ENCODE measurements around the gene RXFP1.
"Not testable (repeated sequence)": the region's sequence is repeated elsewhere in the genome, so short reads cannot be mapped to it uniquely, and the experiment has no call there.

The RXFP1 gene

DNA sequence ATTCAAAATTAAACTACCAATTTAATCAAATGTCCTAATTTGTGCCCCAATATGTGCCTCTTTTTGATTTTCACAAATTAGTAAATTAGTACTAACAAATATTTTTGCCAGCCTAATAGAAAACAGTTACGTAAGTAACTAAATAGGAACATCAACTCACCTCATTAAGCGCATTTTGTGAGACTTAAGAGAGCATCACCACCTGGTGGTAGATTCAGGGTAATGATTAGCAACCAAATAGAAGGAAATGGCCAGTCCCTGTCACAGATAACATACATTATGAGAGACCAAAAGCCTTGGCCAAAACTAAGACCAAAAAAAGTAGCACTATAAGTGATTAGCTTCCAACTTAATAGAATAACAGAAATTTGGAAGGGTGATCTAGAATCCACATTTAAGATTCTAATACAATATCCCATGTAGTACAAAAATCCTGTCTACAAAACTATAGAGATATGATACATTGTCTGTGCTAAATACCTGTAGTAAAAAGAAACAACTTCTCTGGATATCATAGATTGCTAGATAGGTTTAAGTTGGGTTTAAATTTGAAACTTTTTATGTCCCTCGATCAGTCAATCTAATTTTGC lies 103.3 kb downstream of the RXFP1 start:
- H3K9ac ChIP-seq (ENCODE audit: low read length), result no peak overlapping the region
- no peaks in the 10 kb centered on the region for H3K4me1 ChIP-seq (ENCODE audit: control insufficient read depth, insufficient read depth, low read length)
- H3K9me3 ChIP-seq (ENCODE audit: control insufficient read depth, low read length), result no peaks in the 10 kb centered on the region
- no peak overlapping the region for H3K4me3 ChIP-seq (ENCODE audit: low read length)
- no peaks in the 10 kb centered on the region for H3K36me3 ChIP-seq (ENCODE audit: control insufficient read depth, insufficient read depth, low read length)
- no peaks in the 10 kb centered on the region for H3K27me3 ChIP-seq (ENCODE audit: control insufficient read depth, insufficient read depth, low read length)

DNA sequence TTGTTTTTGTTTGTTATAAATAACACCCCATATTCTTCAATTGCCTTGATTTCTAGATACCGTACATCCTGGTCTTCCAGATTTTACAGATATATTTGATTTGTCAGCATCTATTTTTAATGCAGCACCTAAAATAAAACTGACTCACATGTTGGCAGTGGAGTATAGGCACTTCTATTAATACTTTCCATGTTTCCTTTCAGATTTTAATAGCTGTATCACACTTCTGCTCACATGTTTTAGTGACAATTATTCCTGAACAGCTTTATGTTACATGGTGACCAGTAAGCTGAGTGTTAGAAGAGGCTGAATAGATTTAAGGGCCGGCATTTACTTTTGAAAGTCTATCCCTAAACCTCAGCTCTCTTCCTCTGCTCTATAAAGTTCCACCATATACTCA lies 103.9 kb downstream of the RXFP1 start:
- H3K4me3 ChIP-seq (ENCODE audit: low read length), result no peak overlapping the region
- H3K9ac ChIP-seq (ENCODE audit: low read length), result no peak overlapping the region
- H3K36me3 ChIP-seq (ENCODE audit: control insufficient read depth, insufficient read depth, low read length), result no peaks in the 10 kb centered on the region
- H3K9me3 ChIP-seq (ENCODE audit: control insufficient read depth, low read length), result no peaks in the 10 kb centered on the region
- no peaks in the 10 kb centered on the region for H3K27me3 ChIP-seq (ENCODE audit: control insufficient read depth, insufficient read depth, low read length)
- no peaks in the 10 kb centered on the region for H3K4me1 ChIP-seq (ENCODE audit: control insufficient read depth, insufficient read depth, low read length)

DNA sequence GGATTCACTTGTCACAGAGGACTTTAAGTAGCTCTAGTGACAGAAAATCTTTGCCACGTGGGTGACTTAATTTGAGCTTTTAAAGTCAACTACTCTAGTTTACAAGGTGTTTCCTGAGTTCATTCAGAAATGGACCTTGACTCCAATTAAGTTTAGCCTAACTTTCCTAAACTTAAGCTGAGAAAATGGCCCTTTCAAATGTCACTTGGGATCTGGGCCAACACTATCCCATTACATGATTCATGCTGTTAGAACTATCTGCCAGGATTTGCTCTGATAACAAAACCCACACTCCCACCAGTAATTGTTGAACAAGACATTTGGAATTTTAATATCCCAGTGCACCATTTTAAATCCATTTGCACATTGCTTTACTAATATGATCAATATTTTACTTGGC lies 109.2 kb downstream of the RXFP1 start:
- H3K9ac ChIP-seq (ENCODE audit: low read length), result no peak overlapping the region
- no peaks in the 10 kb centered on the region for H3K4me1 ChIP-seq (ENCODE audit: control insufficient read depth, insufficient read depth, low read length)
- H3K9me3 ChIP-seq (ENCODE audit: control insufficient read depth, low read length), result no peaks in the 10 kb centered on the region
- H3K4me3 ChIP-seq (ENCODE audit: low read length), result no peak overlapping the region
- no peaks in the 10 kb centered on the region for H3K27me3 ChIP-seq (ENCODE audit: control insufficient read depth, insufficient read depth, low read length)
- no peaks in the 10 kb centered on the region for H3K36me3 ChIP-seq (ENCODE audit: control insufficient read depth, insufficient read depth, low read length)

DNA sequence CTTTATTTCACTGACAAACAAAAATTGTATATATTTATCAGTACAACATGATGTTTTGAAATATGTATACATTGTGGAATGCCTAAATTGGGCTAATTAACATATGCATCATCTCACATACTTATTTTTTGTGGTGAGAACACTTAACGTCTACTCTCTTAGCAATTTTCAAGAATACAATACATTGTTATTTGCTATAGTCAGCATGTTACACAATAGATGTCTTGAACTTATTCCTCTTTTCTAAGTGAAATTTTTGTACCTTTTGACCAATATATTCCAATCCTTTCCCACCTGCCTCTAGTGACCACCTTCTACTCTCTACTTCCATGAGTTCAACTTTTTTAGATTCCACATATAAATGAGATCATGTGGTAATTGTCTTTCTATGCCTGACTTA lies 114.9 kb downstream of the RXFP1 start:
- Histone ChIP-seq H3K27me3 (ENCODE audit: control insufficient read depth, insufficient read depth, low read length) (no peaks in the 10 kb centered on the region), H3K4me3 (ENCODE audit: low read length) (no peak overlapping the region), H3K9ac (ENCODE audit: low read length) (no peak overlapping the region), H3K9me3 (ENCODE audit: control insufficient read depth, low read length) (no peaks in the 10 kb centered on the region), H3K4me1 (ENCODE audit: control insufficient read depth, insufficient read depth, low read length) (no peaks in the 10 kb centered on the region), H3K36me3 (ENCODE audit: control insufficient read depth, insufficient read depth, low read length) (no peaks in the 10 kb centered on the region)

DNA sequence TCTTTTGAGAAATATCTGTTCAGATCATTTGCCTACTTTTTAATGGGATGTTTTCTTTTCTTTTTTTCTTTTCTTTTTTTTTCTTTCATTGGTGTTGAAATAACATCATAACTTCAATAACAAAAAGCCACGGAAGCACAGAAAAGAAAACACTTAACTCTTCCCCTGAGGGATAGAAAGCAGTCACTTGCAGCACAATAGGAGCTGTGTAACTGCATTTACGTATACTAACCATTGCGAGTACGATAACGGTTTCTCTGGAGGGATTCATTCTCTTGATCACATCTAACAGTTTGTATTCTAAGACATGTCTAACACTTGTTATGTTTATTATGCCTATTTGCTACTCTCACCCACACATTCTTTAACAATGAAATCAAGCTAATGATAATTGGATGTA lies 122.7 kb downstream of the RXFP1 start:
- Histone ChIP-seq H3K9me3 (ENCODE audit: control insufficient read depth, low read length) (no peaks in the 10 kb centered on the region), H3K4me3 (ENCODE audit: low read length) (no peak overlapping the region), H3K36me3 (ENCODE audit: control insufficient read depth, insufficient read depth, low read length) (no peaks in the 10 kb centered on the region), H3K9ac (ENCODE audit: low read length) (no peak overlapping the region), H3K4me1 (ENCODE audit: control insufficient read depth, insufficient read depth, low read length) (no peaks in the 10 kb centered on the region), H3K27me3 (ENCODE audit: control insufficient read depth, insufficient read depth, low read length) (no peaks in the 10 kb centered on the region)

DNA sequence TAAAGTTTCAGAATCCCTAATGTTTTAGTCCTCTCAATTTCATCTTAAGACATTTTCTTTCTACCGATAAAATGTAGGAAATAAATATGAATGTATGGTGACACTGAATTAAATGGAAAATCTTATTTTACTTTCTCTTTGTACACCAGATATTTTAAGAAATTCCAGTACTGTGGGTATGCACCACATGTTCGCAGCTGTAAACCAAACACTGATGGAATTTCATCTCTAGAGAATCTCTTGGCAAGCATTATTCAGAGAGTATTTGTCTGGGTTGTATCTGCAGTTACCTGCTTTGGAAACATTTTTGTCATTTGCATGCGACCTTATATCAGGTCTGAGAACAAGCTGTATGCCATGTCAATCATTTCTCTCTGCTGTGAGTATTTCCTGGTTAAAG lies 123.1 kb downstream of the RXFP1 start:
- H3K9ac ChIP-seq (ENCODE audit: low read length), result no peak overlapping the region
- no peaks in the 10 kb centered on the region for H3K4me1 ChIP-seq (ENCODE audit: control insufficient read depth, insufficient read depth, low read length)
- H3K36me3 ChIP-seq (ENCODE audit: control insufficient read depth, insufficient read depth, low read length), result no peaks in the 10 kb centered on the region
- H3K4me3 ChIP-seq (ENCODE audit: low read length), result no peak overlapping the region
- no peaks in the 10 kb centered on the region for H3K9me3 ChIP-seq (ENCODE audit: control insufficient read depth, low read length)
- H3K27me3 ChIP-seq (ENCODE audit: control insufficient read depth, insufficient read depth, low read length), result no peaks in the 10 kb centered on the region

DNA sequence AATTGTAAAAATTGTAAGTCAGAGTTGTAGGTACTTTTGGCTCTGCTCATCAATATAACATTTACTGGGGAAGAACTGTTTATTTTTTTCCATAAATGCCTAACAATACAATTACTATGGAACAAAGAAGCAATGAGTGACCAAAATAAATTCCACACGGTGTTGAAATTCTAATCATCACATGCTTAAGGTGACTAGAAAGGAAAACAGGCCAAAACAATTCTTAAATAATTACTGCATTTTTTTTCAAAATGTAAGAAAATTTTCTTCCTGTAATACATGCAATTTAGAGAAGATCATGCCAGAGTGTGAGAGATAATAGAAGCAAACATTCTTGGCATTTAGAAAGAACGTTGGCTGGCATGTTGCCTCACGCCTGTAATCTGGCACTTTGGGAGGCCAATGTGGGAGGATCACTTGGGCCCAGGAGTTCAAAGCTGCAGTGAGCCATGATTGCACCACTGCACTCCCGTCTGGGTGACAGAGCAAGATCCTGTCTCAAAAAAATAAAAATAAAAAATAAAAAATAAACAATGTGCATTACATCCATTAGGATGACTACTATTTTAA lies 127.5 kb downstream of the RXFP1 start:
- Histone ChIP-seq H3K36me3 (ENCODE audit: control insufficient read depth, insufficient read depth, low read length) (no peaks in the 10 kb centered on the region), H3K9me3 (ENCODE audit: control insufficient read depth, low read length) (no peaks in the 10 kb centered on the region), H3K27me3 (ENCODE audit: control insufficient read depth, insufficient read depth, low read length) (no peaks in the 10 kb centered on the region), H3K9ac (ENCODE audit: low read length) (no peak overlapping the region), H3K4me3 (ENCODE audit: low read length) (no peak overlapping the region), H3K4me1 (ENCODE audit: control insufficient read depth, insufficient read depth, low read length) (no peaks in the 10 kb centered on the region)

DNA sequence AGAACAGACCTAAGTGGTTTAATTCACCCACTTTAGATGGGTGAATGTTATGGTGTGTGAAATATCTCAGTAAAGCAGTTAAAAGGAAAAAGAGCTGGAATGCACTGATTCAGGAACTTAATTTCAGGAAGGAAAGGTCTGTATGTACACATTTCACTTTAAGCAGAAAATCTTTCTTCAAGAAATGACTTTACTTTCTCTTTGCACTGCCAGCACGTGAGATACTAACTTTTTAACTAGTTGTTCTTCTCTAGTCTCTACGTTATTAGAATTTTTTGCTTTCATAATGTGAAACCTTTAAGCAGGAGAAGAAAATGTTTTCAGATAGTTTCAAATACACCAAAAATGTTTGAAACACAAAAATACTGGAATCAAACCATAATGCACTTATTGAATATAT lies 131.2 kb downstream of the RXFP1 start:
- Histone ChIP-seq H3K36me3 (ENCODE audit: control insufficient read depth, insufficient read depth, low read length) (no peaks in the 10 kb centered on the region), H3K27me3 (ENCODE audit: control insufficient read depth, insufficient read depth, low read length) (no peaks in the 10 kb centered on the region), H3K4me1 (ENCODE audit: control insufficient read depth, insufficient read depth, low read length) (no peaks in the 10 kb centered on the region), H3K4me3 (ENCODE audit: low read length) (no peak overlapping the region), H3K9ac (ENCODE audit: low read length) (no peak overlapping the region), H3K9me3 (ENCODE audit: control insufficient read depth, low read length) (no peaks in the 10 kb centered on the region)

DNA sequence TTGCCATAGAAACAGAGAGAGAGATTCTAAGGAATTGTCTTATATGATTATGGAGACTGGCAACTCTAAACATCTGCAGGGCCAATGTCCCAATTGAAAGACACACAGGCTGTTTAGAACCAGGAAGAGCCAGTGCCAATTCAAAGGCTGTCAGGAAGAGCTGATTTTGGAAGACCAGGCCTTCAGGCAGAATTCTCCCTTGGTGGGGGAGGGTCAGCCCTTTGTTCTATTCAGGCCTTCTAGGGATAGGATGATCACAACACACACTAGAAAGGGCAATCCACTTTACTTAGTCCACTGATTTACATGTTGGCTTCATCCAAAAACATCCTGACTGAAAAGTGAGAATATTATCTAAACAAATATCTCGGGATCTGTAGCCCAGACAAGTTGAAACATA lies 134.8 kb downstream of the RXFP1 start:
- H3K36me3 ChIP-seq (ENCODE audit: control insufficient read depth, insufficient read depth, low read length), result no peaks in the 10 kb centered on the region
- no peak overlapping the region for H3K4me3 ChIP-seq (ENCODE audit: low read length)
- no peaks in the 10 kb centered on the region for H3K4me1 ChIP-seq (ENCODE audit: control insufficient read depth, insufficient read depth, low read length)
- no peaks in the 10 kb centered on the region for H3K9me3 ChIP-seq (ENCODE audit: control insufficient read depth, low read length)
- no peaks in the 10 kb centered on the region for H3K27me3 ChIP-seq (ENCODE audit: control insufficient read depth, insufficient read depth, low read length)
- H3K9ac ChIP-seq (ENCODE audit: low read length), result no peak overlapping the region

DNA sequence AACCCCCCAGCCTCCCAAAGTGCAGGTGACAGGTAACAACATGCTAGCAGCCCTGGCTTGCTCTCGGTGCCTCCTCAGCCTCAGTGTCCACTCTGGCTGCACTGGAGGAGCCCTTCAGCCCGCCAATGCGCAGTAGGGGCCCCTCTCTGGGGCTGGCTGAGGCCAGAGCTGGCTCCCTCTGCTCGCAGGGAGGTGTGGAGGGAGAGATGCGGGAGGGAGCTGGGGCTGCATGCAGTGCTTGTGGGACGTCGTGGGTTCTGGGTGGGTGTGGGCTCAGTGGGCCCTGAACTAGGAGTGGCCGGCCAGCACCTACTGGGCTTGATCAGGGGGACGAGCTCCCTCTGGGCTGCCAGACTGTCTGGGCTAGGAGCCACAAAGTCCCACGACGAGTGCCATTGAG lies 135.6 kb downstream of the RXFP1 start:
- no peaks in the 10 kb centered on the region for H3K4me1 ChIP-seq (ENCODE audit: control insufficient read depth, insufficient read depth, low read length)
- no peak overlapping the region for H3K9ac ChIP-seq (ENCODE audit: low read length)
- H3K36me3 ChIP-seq (ENCODE audit: control insufficient read depth, insufficient read depth, low read length), result no peaks in the 10 kb centered on the region
- no peaks in the 10 kb centered on the region for H3K9me3 ChIP-seq (ENCODE audit: control insufficient read depth, low read length)
- no peak overlapping the region for H3K4me3 ChIP-seq (ENCODE audit: low read length)
- no peaks in the 10 kb centered on the region for H3K27me3 ChIP-seq (ENCODE audit: control insufficient read depth, insufficient read depth, low read length)

DNA sequence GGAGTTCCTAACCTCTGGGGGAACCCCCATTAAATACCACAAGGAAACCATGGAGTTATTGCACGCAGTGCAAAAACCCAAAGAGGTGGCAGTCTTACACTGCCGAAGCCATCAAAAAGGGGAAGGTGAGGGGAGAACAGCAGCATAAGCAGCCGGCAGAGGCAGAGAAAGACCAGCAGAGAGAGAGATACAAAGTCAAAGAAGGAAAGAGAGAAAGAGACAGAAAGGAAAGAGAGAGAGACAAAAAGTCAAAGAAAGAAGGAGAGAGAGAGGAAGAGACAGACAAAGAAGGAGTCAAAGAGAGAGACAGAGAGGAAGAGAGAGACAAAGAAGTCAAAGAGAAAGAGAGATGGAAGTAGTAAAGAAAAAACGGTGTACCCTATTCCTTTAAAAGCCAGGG lies 141.6 kb downstream of the RXFP1 start:
- H3K27me3 ChIP-seq (ENCODE audit: control insufficient read depth, insufficient read depth, low read length); H3K4me3 ChIP-seq (ENCODE audit: low read length); H3K9ac ChIP-seq (ENCODE audit: low read length); H3K36me3 ChIP-seq (ENCODE audit: control insufficient read depth, insufficient read depth, low read length); H3K9me3 ChIP-seq (ENCODE audit: control insufficient read depth, low read length): not testable (repeated sequence)
- H3K4me1 ChIP-seq (ENCODE audit: control insufficient read depth, insufficient read depth, low read length), result peaks cover 12% of the 10 kb centered on the region

DNA sequence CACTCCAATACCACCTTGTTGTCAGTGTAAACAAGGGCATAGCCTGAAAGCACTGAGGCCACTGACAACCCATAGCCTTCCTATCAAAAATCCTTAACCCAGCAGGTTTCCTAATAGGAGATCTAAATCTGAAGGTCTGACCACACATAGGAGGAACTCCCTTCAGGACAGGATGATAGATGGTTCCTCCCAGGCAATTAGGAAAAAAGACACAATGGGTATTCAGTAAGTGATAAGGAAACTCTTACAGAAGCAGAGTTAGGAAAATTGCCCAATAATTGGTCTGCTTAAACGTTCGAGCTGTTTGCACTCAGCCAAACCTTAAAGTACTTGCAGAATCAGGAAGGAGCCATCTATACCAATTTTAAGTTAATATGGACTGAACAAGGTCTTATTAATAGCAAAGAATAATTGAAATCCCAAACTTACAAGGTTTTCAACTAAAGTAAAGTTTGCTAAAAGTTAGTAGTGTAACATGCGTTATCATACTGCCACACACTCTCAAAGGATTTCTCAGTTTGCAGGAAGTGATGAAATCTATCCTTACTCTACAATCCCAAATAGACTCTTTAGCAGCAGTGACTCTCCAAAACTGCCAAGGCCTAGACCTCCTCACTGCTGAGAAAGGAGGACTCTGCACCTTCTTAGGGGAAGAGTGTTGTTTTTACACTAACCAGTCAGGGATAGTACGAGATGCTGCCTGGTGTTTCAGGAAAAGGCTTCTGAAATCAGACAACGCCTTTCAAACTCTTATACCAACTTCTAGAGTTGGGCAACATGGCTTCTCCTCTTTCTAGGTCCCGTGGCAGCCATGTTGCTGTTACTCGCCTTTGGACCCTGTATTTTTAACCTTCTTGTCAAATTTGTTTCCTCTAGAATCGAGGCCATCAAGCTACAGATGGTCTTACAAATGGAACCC lies 142.3 kb downstream of the RXFP1 start:
- H3K4me1 ChIP-seq (ENCODE audit: control insufficient read depth, insufficient read depth, low read length), result peaks cover 12% of the 10 kb centered on the region
- not testable (repeated sequence) for H3K9ac ChIP-seq (ENCODE audit: low read length); H3K9me3 ChIP-seq (ENCODE audit: control insufficient read depth, low read length); H3K4me3 ChIP-seq (ENCODE audit: low read length); H3K36me3 ChIP-seq (ENCODE audit: control insufficient read depth, insufficient read depth, low read length); H3K27me3 ChIP-seq (ENCODE audit: control insufficient read depth, insufficient read depth, low read length)

Measured in mucosa of stomach (tissue), 1 donor.